H9 (cell line): Measurements from ENCODE around the gene TBC1D19. TPM values are rescaled to one million over a fixed set of nuclear protein-coding genes. Genes with fewer than 3 reads are reported as not detected.
A peak's percentile ranks its signal among the peaks of the same experiment; 100 is the strongest.
"Not testable (repeated sequence)": the region's sequence is repeated elsewhere in the genome, so short reads cannot be mapped to it uniquely, and the experiment has no call there.

Experiments used
- DNase-seq: peaks from one replicate; pipeline ENCODE4 v3.0.0-alpha.2; 2017
- H2AFZ ChIP-seq: one replicate; pipeline ENCODE4 v1.6.1; 2013; ENCODE audit warnings: mild to moderate bottlenecking, low read length, control low read depth, moderate library complexity
- H2AK5ac ChIP-seq: 2 replicates; pipeline ENCODE4 v1.6.1; 2013; ENCODE audit warnings: low read length, control low read depth, mixed read lengths; ENCODE audit not compliant: insufficient read length
- H2BK120ac ChIP-seq: one replicate; pipeline ENCODE4 v1.6.1; 2013; ENCODE audit warnings: low read depth, mild to moderate bottlenecking, low read length, control low read depth, inconsistent platforms; ENCODE audit not compliant: poor library complexity, severe bottlenecking
- H2BK12ac ChIP-seq: 2 replicates; pipeline ENCODE4 v1.6.1; 2013; ENCODE audit warnings: low read length, control low read depth, mixed read lengths, low read depth; ENCODE audit not compliant: insufficient read length
- H2BK15ac ChIP-seq: 2 replicates; pipeline ENCODE4 v1.6.1; 2013; ENCODE audit warnings: low read depth, low read length, control low read depth
- H2BK20ac ChIP-seq: one replicate; pipeline ENCODE4 v1.6.1; 2013; ENCODE audit warnings: low read depth, mild to moderate bottlenecking, low read length, control low read depth, inconsistent platforms; ENCODE audit not compliant: poor library complexity, severe bottlenecking
- H2BK5ac ChIP-seq: 2 replicates; pipeline ENCODE4 v1.6.1; 2013; ENCODE audit warnings: low read length, control low read depth, mixed read lengths; ENCODE audit not compliant: insufficient read length
- H3K14ac ChIP-seq: 2 replicates; pipeline ENCODE4 v1.6.1; 2013; ENCODE audit warnings: low read length, control low read depth; ENCODE audit not compliant: insufficient read depth
- H3K18ac ChIP-seq: 2 replicates; pipeline ENCODE4 v1.6.1; 2013; ENCODE audit warnings: low read depth, mild to moderate bottlenecking, mixed read lengths, low read length, control low read depth; ENCODE audit not compliant: insufficient read length
- H3K23ac ChIP-seq: 2 replicates; pipeline ENCODE4 v1.6.1; 2013; ENCODE audit warnings: low read length, control low read depth, mixed read lengths, low read depth; ENCODE audit not compliant: insufficient read length
- H3K23me2 ChIP-seq: 2 replicates; pipeline ENCODE4 v1.6.1; 2013; ENCODE audit warnings: low read depth, mild to moderate bottlenecking, mixed read lengths, low read length, control low read depth; ENCODE audit not compliant: insufficient read length, poor library complexity, severe bottlenecking
- H3K27ac ChIP-seq: 2 replicates; pipeline ENCODE4 v1.5.1; 2013; ENCODE audit warnings: low read length, control low read depth, mixed read lengths, low read depth; ENCODE audit not compliant: insufficient read length
- H3K27me3 ChIP-seq: 2 replicates; pipeline ENCODE4 v1.6.1; 2013; ENCODE audit warnings: low read length, control low read depth, inconsistent platforms; ENCODE audit not compliant: insufficient read depth
- H3K4ac ChIP-seq: 2 replicates; pipeline ENCODE4 v1.6.1; 2013; ENCODE audit warnings: low read depth, mild to moderate bottlenecking, control low read depth, inconsistent platforms, low read length, moderate library complexity
- H3K4me1 ChIP-seq: 2 replicates; pipeline ENCODE4 v1.6.1; 2013; ENCODE audit warnings: low read length, control low read depth, inconsistent platforms; ENCODE audit not compliant: insufficient read depth
- H3K4me2 ChIP-seq: 2 replicates; pipeline ENCODE4 v1.6.1; 2013; ENCODE audit warnings: low read length, control low read depth, mixed read lengths; ENCODE audit not compliant: insufficient read length, insufficient read depth
- H3K56ac ChIP-seq: 2 replicates; pipeline ENCODE4 v1.6.1; 2013; ENCODE audit warnings: low read depth, mild to moderate bottlenecking, mixed read lengths, low read length, control low read depth; ENCODE audit not compliant: insufficient read length
- H3K79me1 ChIP-seq: 2 replicates; pipeline ENCODE4 v1.6.1; 2013; ENCODE audit warnings: low read depth, mild to moderate bottlenecking, moderate library complexity, low read length, control low read depth, inconsistent platforms; ENCODE audit not compliant: insufficient read depth, poor library complexity, severe bottlenecking
- H3K79me2 ChIP-seq: 2 replicates; pipeline ENCODE4 v1.6.1; 2013; ENCODE audit warnings: low read length, control low read depth, inconsistent platforms; ENCODE audit not compliant: insufficient read depth
- H3K9ac ChIP-seq: 2 replicates; pipeline ENCODE4 v1.6.1; 2013; ENCODE audit warnings: low read length, control low read depth, mixed read lengths; ENCODE audit not compliant: insufficient read length; ENCODE audit errors: extremely low read depth
- H3K9me3 ChIP-seq: one replicate; pipeline ENCODE4 v1.6.1; 2013; ENCODE audit warnings: low read depth, low read length, inconsistent platforms; ENCODE audit not compliant: control insufficient read depth
- H3T11ph ChIP-seq: one replicate; pipeline ENCODE4 v1.6.1; 2013; ENCODE audit warnings: mild to moderate bottlenecking, low read length, control low read depth, inconsistent platforms
- H4K20me1 ChIP-seq: one replicate; pipeline ENCODE4 v1.6.1; 2013; ENCODE audit not compliant: control insufficient read depth, insufficient read length, insufficient read depth
- H4K5ac ChIP-seq: 2 replicates; pipeline ENCODE4 v1.6.1; 2013; ENCODE audit warnings: low read depth, mild to moderate bottlenecking, mixed read lengths, low read length, control low read depth; ENCODE audit not compliant: insufficient read length
- H4K8ac ChIP-seq: replicated peaks from 2 replicates; pipeline ENCODE4 v1.6.1; 2013; ENCODE audit warnings: low read length, control low read depth, mixed read lengths, low read depth; ENCODE audit not compliant: insufficient read length
- H4K91ac ChIP-seq: 2 replicates; pipeline ENCODE4 v1.6.1; 2013; ENCODE audit warnings: low read depth, mild to moderate bottlenecking, moderate library complexity, mixed read lengths, low read length, control low read depth; ENCODE audit not compliant: insufficient read length
- H3K27ac Mint-ChIP-seq, 3 experiments: 2 replicates in 2 of 3; 3 replicates in 1 of 3; pipeline ENCODE4 v1.8.0; 2020 to 2021; ENCODE audit warnings: mixed read lengths in 3 of 3, mild to moderate bottlenecking in 1 of 3, moderate library complexity in 1 of 3
- H3K27me3 Mint-ChIP-seq: 2 replicates; pipeline ENCODE4 v1.8.0; 2021; ENCODE audit warnings: low read depth, mild to moderate bottlenecking, moderate library complexity, mixed read lengths
- H3K36me3 Mint-ChIP-seq, 3 experiments: 2 replicates in 2 of 3; 3 replicates in 1 of 3; pipeline ENCODE4 v1.8.0; 2020 to 2021; ENCODE audit warnings: low read depth in 3 of 3, mixed read lengths in 3 of 3; ENCODE audit not compliant: insufficient read depth in 1 of 3
- H3K4me1 Mint-ChIP-seq, 2 experiments: 2 replicates each; pipeline ENCODE4 v1.8.0; 2020; ENCODE audit warnings: mixed read lengths in 2 of 2
- H3K4me3 Mint-ChIP-seq, 2 experiments: 2 replicates in 1 of 2; 3 replicates in 1 of 2; pipeline ENCODE4 v1.8.0; 2020 to 2021; ENCODE audit warnings: mild to moderate bottlenecking in 2 of 2, mixed read lengths in 2 of 2, moderate library complexity in 1 of 2
- H3K9me3 Mint-ChIP-seq, 2 experiments: 2 replicates in 1 of 2; 3 replicates in 1 of 2; pipeline ENCODE4 v1.8.0; 2020; ENCODE audit warnings: mild to moderate bottlenecking in 2 of 2, mixed read lengths in 2 of 2, moderate library complexity in 1 of 2
- WGBS: extraction: QIAGEN DNeasy Blood & Tissue Kit; methylation state at CpG from one replicate; pipeline ENCODE4 v1.1.7; 2013; ENCODE audit warnings: missing lambda C conversion rate, low lambda C conversion rate, mixed read lengths; ENCODE audit not compliant: insufficient read length; ENCODE audit errors: extremely low coverage; 5-methylcytosine and 5-hydroxymethylcytosine counted together
- total RNA-seq: library from RNA; stranded (reverse); gene quantifications from 2 replicates; pipeline ENCODE4 v1.2.1, GENCODE V29; 2021
- TF ChIP-seq, protein P1 (sequence below): fragments of 200-600 bp; sonication (generic); conservative IDR thresholded peaks from 3 replicates; pipeline ENCODE4 v1.8.0; 2021; ENCODE audit warnings: antibody characterized with exemption, mild to moderate bottlenecking

TBC1D19 gene
- total RNA-seq, 1 experiment from 2014 or later: 3.2 TPM

DNA sequence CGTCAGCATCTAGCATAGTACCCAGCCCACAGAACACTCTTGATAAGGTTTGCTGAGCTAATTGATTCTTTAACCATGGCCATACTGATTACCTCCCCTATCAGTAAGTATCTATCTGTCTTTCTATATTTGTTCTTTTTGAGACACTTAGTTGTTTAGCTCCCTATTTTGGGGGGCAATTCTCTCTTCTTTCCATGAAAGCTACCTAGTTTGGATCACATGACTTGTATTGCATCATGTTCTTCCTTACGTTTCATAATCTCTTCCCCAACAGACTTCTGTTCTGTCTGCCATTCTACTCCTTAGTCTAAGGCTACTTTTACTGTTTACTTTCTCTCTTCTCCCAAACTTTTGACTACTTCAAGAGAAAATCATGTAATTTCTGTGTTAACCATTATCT is 39.0 kb downstream of the TBC1D19 start:
- H2BK120ac ChIP-seq: no peak overlapping the region
- no peak overlapping the region for H2BK20ac ChIP-seq
- Mint-ChIP-seq H3K4me1 (0 out of 4 replicates have a peak, but pooled peaks cover 0 to 5% of the 10 kb centered on the region in 2 experiments), H3K36me3 (no peaks in the 10 kb centered on the region), H3K27me3 (no peaks in the 10 kb centered on the region), H3K27ac (peak overlapping the region in 1 of 3 experiments; percentile 13; a peak in 2 of 7 replicates), H3K4me3 (no peak overlapping the region), H3K9me3 (no peaks in the 10 kb centered on the region; a peak in 1 of 5 replicates)
- H3K79me2 ChIP-seq: no peaks in the 10 kb centered on the region
- H3K27ac ChIP-seq: no peak overlapping the region
- no peaks in the 10 kb centered on the region for H4K20me1 ChIP-seq
- TF ChIP-seq, protein P1, sequence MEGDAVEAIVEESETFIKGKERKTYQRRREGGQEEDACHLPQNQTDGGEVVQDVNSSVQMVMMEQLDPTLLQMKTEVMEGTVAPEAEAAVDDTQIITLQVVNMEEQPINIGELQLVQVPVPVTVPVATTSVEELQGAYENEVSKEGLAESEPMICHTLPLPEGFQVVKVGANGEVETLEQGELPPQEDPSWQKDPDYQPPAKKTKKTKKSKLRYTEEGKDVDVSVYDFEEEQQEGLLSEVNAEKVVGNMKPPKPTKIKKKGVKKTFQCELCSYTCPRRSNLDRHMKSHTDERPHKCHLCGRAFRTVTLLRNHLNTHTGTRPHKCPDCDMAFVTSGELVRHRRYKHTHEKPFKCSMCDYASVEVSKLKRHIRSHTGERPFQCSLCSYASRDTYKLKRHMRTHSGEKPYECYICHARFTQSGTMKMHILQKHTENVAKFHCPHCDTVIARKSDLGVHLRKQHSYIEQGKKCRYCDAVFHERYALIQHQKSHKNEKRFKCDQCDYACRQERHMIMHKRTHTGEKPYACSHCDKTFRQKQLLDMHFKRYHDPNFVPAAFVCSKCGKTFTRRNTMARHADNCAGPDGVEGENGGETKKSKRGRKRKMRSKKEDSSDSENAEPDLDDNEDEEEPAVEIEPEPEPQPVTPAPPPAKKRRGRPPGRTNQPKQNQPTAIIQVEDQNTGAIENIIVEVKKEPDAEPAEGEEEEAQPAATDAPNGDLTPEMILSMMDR: no peak
- no peaks in the 10 kb centered on the region for H3K23me2 ChIP-seq
- no peak overlapping the region for H2AK5ac ChIP-seq
- H2BK15ac ChIP-seq: no peak overlapping the region
- no peak overlapping the region for H3K56ac ChIP-seq
- no peak overlapping the region for H2BK12ac ChIP-seq
- no peak overlapping the region for H3K9ac ChIP-seq
- no peak overlapping the region for H4K5ac ChIP-seq
- no peak for DNase-seq
- H2BK5ac ChIP-seq: no peak overlapping the region
- H4K8ac ChIP-seq: no peak overlapping the region
- no CpG with 5 or more reads among the region's 2 CpGs for WGBS
- H3K79me1 ChIP-seq: no peaks in the 10 kb centered on the region
- no peak overlapping the region for H3K4me2 ChIP-seq
- H3T11ph ChIP-seq: no peak overlapping the region
- no peak overlapping the region for H2AFZ ChIP-seq
- no peak overlapping the region for H3K18ac ChIP-seq
- no peaks in the 10 kb centered on the region; the same call in 1 of the 2 replicates for H3K4me1 ChIP-seq
- no peaks in the 10 kb centered on the region for H3K27me3 ChIP-seq
- no peak overlapping the region for H3K14ac ChIP-seq
- H3K4ac ChIP-seq: no peak overlapping the region
- H3K23ac ChIP-seq: no peak overlapping the region
- H3K9me3 ChIP-seq: no peaks in the 10 kb centered on the region
- H4K91ac ChIP-seq: no peak overlapping the region

DNA sequence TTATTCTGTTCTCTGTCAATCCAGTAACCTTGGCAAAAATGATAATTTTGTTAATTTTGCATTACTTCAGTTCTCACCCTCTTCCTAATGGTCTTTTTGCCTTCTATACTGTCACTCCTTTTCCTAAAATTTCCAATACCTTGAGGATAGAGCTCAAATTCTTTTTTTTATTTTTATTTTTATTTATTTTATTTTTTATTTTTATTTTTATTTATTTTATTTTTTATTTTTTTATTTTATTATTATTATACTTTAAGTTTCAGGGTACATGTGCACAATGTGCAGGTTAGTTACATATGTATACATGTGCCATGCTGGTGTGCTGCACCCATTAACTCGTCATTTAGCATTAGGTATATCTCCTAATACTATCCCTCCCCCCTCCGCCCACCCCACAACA is 42.8 kb downstream of the TBC1D19 start:
- not testable (repeated sequence) for H3K14ac ChIP-seq, H2BK120ac ChIP-seq

More for the DNA sequence above, 42.8 kb downstream of the TBC1D19 start:
- not testable (repeated sequence) for H2BK20ac ChIP-seq, H3K27me3 ChIP-seq, H3K23ac ChIP-seq, H3K4me1 Mint-ChIP-seq, H3K4me1 ChIP-seq, H2AK5ac ChIP-seq, DNase-seq, H4K91ac ChIP-seq, H4K8ac ChIP-seq, H3K27ac Mint-ChIP-seq, H3K23me2 ChIP-seq, H3K27ac ChIP-seq, H2BK15ac ChIP-seq, H3T11ph ChIP-seq, H3K9me3 ChIP-seq, H3K36me3 Mint-ChIP-seq, H2AFZ ChIP-seq, H3K79me1 ChIP-seq, H4K20me1 ChIP-seq, H4K5ac ChIP-seq, H3K56ac ChIP-seq, H3K18ac ChIP-seq, H3K4me3 Mint-ChIP-seq, H3K9ac ChIP-seq, H2BK12ac ChIP-seq, H3K4ac ChIP-seq, H3K9me3 Mint-ChIP-seq, H3K27me3 Mint-ChIP-seq, H2BK5ac ChIP-seq, H3K79me2 ChIP-seq, H3K4me2 ChIP-seq
- no CpG with 5 or more reads among the region's 2 CpGs for WGBS
